B cell (primary cell): ENCODE results near the gene ADAM30. TPM values are rescaled to one million over a fixed set of nuclear protein-coding genes. Genes with fewer than 3 reads are reported as not detected.

Source experiments
- ATAC-seq: fragments of 200-7000 bp; cut with Tn5 transposase; one replicate; pipeline ENCODE4 v1.10.0; 2021; ENCODE audit warnings: low read depth, mild to moderate bottlenecking, moderate number of reproducible peaks, moderate library complexity
- CTCF ChIA-PET: fragments of 350-600 bp; sonication (Branson Sonifier 250); formaldehyde crosslinking; loops from one replicate; lab custom pipeline; 2021; ENCODE audit warnings: antibody characterized with exemption, inconsistent platforms; lab: Charles Lee
- POLR2A ChIA-PET: fragments of 350-600 bp; sonication (Branson Sonifier 250); formaldehyde crosslinking; loops from one replicate; lab custom pipeline; 2021; ENCODE audit warnings: antibody characterized with exemption; lab: Charles Lee
- DNase-seq: peaks from one replicate; pipeline ENCODE4 v3.0.0; 2013
- H2AFZ ChIP-seq: 2 replicates; pipeline ENCODE4 v1.6.1; 2012; ENCODE audit warnings: mild to moderate bottlenecking, low read depth, low read length; ENCODE audit not compliant: insufficient read depth, poor library complexity, severe bottlenecking
- H3K27ac ChIP-seq, 2 donors: 1 replicate in 1 of 2; 2 replicates in 1 of 2; pipeline ENCODE4 v1.5.1; 2012 to 2013; ENCODE audit warnings: low read length in 2 of 2, mild to moderate bottlenecking in 2 of 2, moderate library complexity in 1 of 2
- H3K27me3 ChIP-seq, 4 experiments: fragments of 200-600 bp in 1 of 4; sonication (generic) in 1 of 4; replicated peaks in 1 of 4; 1 replicate in 2 of 4; 2 replicates in 2 of 4; pipeline versions ENCODE4 v1.6.1 to v1.7.0; 2013 to 2016; ENCODE audit warnings: low read length in 3 of 4, mild to moderate bottlenecking in 2 of 4, mixed read lengths in 1 of 4, moderate library complexity in 1 of 4; ENCODE audit not compliant: insufficient read depth in 4 of 4, control insufficient read depth in 3 of 4; ENCODE audit errors: control extremely low read depth in 1 of 4
- H3K36me3 ChIP-seq, 2 experiments: replicated peaks in 1 of 2; 1 replicate in 1 of 2; 2 replicates in 1 of 2; pipeline versions ENCODE4 v1.6.1 to v1.7.1; 2013; ENCODE audit warnings: low read length in 1 of 2; ENCODE audit not compliant: insufficient read depth in 2 of 2, control insufficient read depth in 1 of 2; ENCODE audit errors: control extremely low read depth in 1 of 2, extremely low read depth in 1 of 2
- H3K4me1 ChIP-seq, 2 donors: fragments of 200-600 bp in 1 of 2; sonication (generic) in 1 of 2; 1 replicate in 1 of 2; 2 replicates in 1 of 2; pipeline versions ENCODE4 v1.5.1 to v1.6.1; 2013 to 2017; ENCODE audit warnings: low read length in 2 of 2; ENCODE audit not compliant: control insufficient read depth in 2 of 2, insufficient read depth in 2 of 2
- H3K4me2 ChIP-seq: replicated peaks from 2 replicates; pipeline ENCODE3; 2012; ENCODE audit warnings: mild to moderate bottlenecking, low read depth, low read length; ENCODE audit not compliant: poor library complexity, severe bottlenecking
- H3K4me3 ChIP-seq, 5 experiments: fragments of 200-600 bp in 1 of 5; sonication (generic) in 1 of 5; 1 replicate in 3 of 5; 2 replicates in 2 of 5; pipeline versions ENCODE4 v1.5.1 to v1.7.0; 2011 to 2016; ENCODE audit warnings: low read length in 4 of 5, mild to moderate bottlenecking in 4 of 5, low read depth in 2 of 5, control low read depth in 1 of 5, moderate library complexity in 1 of 5; ENCODE audit not compliant: insufficient read depth in 1 of 5; ENCODE audit errors: control extremely low read depth in 1 of 5, extremely low read depth in 1 of 5
- H3K79me2 ChIP-seq: fragments of 200-600 bp; sonication (generic); one replicate; pipeline ENCODE4 v1.6.0; 2016; ENCODE audit warnings: low read length; ENCODE audit not compliant: control insufficient read depth, insufficient read depth
- H3K9ac ChIP-seq: fragments of 200-600 bp; sonication (generic); 2 replicates; pipeline ENCODE4 v1.6.1; 2017; ENCODE audit warnings: mild to moderate bottlenecking, low read length, moderate library complexity
- H3K9me3 ChIP-seq, 3 donors: one replicate each; pipeline versions ENCODE4 v1.6.1 to v1.7.1; 2013; ENCODE audit warnings: low read length in 2 of 3; ENCODE audit not compliant: control insufficient read depth in 2 of 3, insufficient read depth in 1 of 3; ENCODE audit errors: control extremely low read depth in 1 of 3
- H4K20me1 ChIP-seq: 2 replicates; pipeline ENCODE4 v1.6.0; 2012; ENCODE audit warnings: mild to moderate bottlenecking, low read length; ENCODE audit not compliant: insufficient read depth, control insufficient read depth, poor library complexity, severe bottlenecking
- H3K27ac Mint-ChIP-seq: one replicate; pipeline ENCODE4 v1.8.0; 2021; ENCODE audit warnings: mixed read lengths
- H3K27me3 Mint-ChIP-seq: one replicate; pipeline ENCODE4 v1.8.0; 2021; ENCODE audit warnings: mixed read lengths
- H3K4me1 Mint-ChIP-seq: one replicate; pipeline ENCODE4 v1.8.0; 2021; ENCODE audit warnings: mixed read lengths
- H3K4me3 Mint-ChIP-seq: one replicate; pipeline ENCODE4 v1.8.0; 2021; ENCODE audit warnings: mixed read lengths
- H3K9me3 Mint-ChIP-seq: one replicate; pipeline ENCODE4 v1.8.0; 2022; ENCODE audit warnings: mixed read lengths; ENCODE audit not compliant: insufficient read depth
- EZH2 ChIP-seq: IDR thresholded peaks from 2 replicates; pipeline ENCODE4 v1.6.1; 2012; ENCODE audit warnings: borderline replicate concordance, low read depth, mild to moderate bottlenecking, moderate library complexity, low read length; ENCODE audit not compliant: insufficient read depth, poor library complexity, severe bottlenecking
- WGBS: methylation state at CpG from one replicate; pipeline ENCODE4 v1.1.5; 2013; ENCODE audit warnings: missing lambda C conversion rate; ENCODE audit not compliant: insufficient coverage; 5-methylcytosine and 5-hydroxymethylcytosine counted together
- intact Hi-C: fragments of 100-400 bp; cut with micrococcal nuclease; formaldehyde crosslinking; loops from one replicate; pipeline ENCODE4 v1.10.0; 2022
- polyA plus RNA-seq: library from polyadenylated mRNA; depleted of rRNA; stranded (reverse); fragments of >200 nt; gene quantifications from 2 replicates; pipeline ENCODE4 v1.2.3, GENCODE V29; 2012
- total RNA-seq, 2 donors: library from RNA; stranded (reverse); fragments of 120-200 nt in 1 of 2; gene quantifications; 1 replicate in 1 of 2; 2 replicates in 1 of 2; pipeline versions ENCODE4 v1.2.3 to v1.2.4, GENCODE V29; 2013 to 2022
- TF ChIP-seq, protein P1 (sequence below): fragments of 200-600 bp; IDR thresholded peaks from one replicate; pipeline ENCODE4 v1.8.0; 2022; ENCODE audit warnings: antibody characterized with exemption, mild to moderate bottlenecking

The ADAM30 gene
- total and polyA plus RNA-seq, 2 donors (not counting 1 experiment from before 2014, with no cell fraction given): not detected

DNA sequence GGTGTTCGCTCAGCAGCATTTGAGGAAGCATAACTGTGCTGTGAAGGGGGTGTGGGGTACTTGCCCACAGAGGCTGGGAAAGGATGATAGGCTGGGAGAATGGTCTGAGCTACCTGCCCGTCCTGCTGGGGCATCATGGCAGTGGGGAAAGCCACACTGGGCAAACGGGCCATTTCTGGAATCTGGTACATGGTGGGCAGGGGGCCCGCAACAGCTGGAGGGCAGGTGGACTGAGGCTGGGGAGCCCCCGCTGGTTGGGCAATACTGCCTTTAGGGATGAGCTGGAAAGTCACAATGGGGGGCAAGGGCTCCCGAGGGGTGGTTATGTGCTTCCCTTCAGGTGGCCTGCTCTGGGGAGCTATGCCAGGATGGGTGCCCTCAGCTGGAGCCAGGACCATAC, 19.2 kb upstream of the ADAM30 start:
- H3K27me3 ChIP-seq: no peaks in the 10 kb centered on the region
- H3K4me1 Mint-ChIP-seq: no peaks in the 10 kb centered on the region
- H3K27ac Mint-ChIP-seq: no peak overlapping the region

DNA sequence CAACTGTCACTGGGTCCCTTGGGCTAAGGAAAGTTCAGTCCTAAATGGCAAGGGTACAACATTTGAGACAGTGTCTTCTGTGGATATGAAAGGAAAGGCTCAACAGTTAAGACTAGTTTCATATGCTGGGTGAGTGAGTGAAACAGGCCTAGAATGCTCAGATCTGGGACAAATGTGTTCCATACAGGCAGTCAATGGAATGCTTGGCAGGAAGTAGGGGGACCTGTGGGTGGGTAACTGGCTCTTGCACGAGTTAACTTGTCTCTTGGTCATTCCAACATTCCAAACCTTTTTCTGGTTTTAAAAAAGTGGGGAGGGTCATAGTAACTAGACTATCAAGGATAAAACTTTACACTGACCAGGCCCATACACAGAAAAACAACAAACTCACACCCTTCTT, 17.8 kb upstream of the ADAM30 start:
- intact Hi-C loops: no loop called here
- Histone ChIP-seq H3K4me3 (no peak overlapping the region), H3K9ac (no peak overlapping the region), H3K36me3 (peaks cover 2 to 65% of the 10 kb centered on the region in 2 experiments), H3K9me3 (no peaks in the 10 kb centered on the region), H2AFZ (no peak overlapping the region), H3K4me1 (no peaks in the 10 kb centered on the region), H3K27ac (no peak overlapping the region), H3K79me2 (no peaks in the 10 kb centered on the region), H4K20me1 (no peaks in the 10 kb centered on the region), H3K27me3 (no peaks in the 10 kb centered on the region), H3K4me2 (no peak overlapping the region)
- no CpG with 5 or more reads among the region's 1 CpG for WGBS
- no peak for DNase-seq
- TF ChIP-seq, protein P1, sequence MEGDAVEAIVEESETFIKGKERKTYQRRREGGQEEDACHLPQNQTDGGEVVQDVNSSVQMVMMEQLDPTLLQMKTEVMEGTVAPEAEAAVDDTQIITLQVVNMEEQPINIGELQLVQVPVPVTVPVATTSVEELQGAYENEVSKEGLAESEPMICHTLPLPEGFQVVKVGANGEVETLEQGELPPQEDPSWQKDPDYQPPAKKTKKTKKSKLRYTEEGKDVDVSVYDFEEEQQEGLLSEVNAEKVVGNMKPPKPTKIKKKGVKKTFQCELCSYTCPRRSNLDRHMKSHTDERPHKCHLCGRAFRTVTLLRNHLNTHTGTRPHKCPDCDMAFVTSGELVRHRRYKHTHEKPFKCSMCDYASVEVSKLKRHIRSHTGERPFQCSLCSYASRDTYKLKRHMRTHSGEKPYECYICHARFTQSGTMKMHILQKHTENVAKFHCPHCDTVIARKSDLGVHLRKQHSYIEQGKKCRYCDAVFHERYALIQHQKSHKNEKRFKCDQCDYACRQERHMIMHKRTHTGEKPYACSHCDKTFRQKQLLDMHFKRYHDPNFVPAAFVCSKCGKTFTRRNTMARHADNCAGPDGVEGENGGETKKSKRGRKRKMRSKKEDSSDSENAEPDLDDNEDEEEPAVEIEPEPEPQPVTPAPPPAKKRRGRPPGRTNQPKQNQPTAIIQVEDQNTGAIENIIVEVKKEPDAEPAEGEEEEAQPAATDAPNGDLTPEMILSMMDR: no peak
- no peak for TF ChIP-seq EZH2
- ChIA-PET POLR2A (no interaction called here), CTCF (no interaction called here)
- Mint-ChIP-seq H3K9me3 (no peaks in the 10 kb centered on the region), H3K27me3 (no peaks in the 10 kb centered on the region), H3K4me3 (no peak overlapping the region), H3K4me1 (no peaks in the 10 kb centered on the region), H3K27ac (no peak overlapping the region)
- no peak for ATAC-seq

More for the DNA sequence above, 19.2 kb upstream of the ADAM30 start:
- Mint-ChIP-seq H3K9me3 (no peaks in the 10 kb centered on the region), H3K4me3 (no peak overlapping the region), H3K27me3 (no peaks in the 10 kb centered on the region)
- no peak overlapping the region for H3K4me2 ChIP-seq
- DNase-seq (no peak), ATAC-seq (no peak)
- H3K36me3 ChIP-seq: peaks cover 2 to 76% of the 10 kb centered on the region in 2 experiments
- no peaks in the 10 kb centered on the region for H3K4me1 ChIP-seq
- no peak overlapping the region for H3K27ac ChIP-seq
- intact Hi-C loops: no loop called here
- CTCF ChIA-PET: no interaction called here
- 97% methylated on average over 6 of the region's 6 CpGs for WGBS
- H3K9ac ChIP-seq: no peak overlapping the region
- no peak overlapping the region for H3K4me3 ChIP-seq
- H3K9me3 ChIP-seq: no peaks in the 10 kb centered on the region
- TF ChIP-seq, protein P1: no peak
- TF ChIP-seq EZH2: no peak
- no peak overlapping the region for H2AFZ ChIP-seq
- H4K20me1 ChIP-seq: no peaks in the 10 kb centered on the region
- POLR2A ChIA-PET: no interaction called here
- H3K79me2 ChIP-seq: no peaks in the 10 kb centered on the region
